Smooth muscle cell of the umbilical artery (primary cell): Measurements from ENCODE around the gene CASP3. TPM values are rescaled to one million over a fixed set of nuclear protein-coding genes. Genes with fewer than 3 reads are reported as not detected.

Source experiments
- total RNA-seq: library from RNA; depleted of rRNA; stranded (reverse); fragments of >200 nt; gene quantifications from 2 replicates; pipeline ENCODE4 v1.2.3, GENCODE V29; 2014

Gene CASP3
- total RNA-seq: 35.6 and 47.7 TPM in 2 replicates

DNA sequence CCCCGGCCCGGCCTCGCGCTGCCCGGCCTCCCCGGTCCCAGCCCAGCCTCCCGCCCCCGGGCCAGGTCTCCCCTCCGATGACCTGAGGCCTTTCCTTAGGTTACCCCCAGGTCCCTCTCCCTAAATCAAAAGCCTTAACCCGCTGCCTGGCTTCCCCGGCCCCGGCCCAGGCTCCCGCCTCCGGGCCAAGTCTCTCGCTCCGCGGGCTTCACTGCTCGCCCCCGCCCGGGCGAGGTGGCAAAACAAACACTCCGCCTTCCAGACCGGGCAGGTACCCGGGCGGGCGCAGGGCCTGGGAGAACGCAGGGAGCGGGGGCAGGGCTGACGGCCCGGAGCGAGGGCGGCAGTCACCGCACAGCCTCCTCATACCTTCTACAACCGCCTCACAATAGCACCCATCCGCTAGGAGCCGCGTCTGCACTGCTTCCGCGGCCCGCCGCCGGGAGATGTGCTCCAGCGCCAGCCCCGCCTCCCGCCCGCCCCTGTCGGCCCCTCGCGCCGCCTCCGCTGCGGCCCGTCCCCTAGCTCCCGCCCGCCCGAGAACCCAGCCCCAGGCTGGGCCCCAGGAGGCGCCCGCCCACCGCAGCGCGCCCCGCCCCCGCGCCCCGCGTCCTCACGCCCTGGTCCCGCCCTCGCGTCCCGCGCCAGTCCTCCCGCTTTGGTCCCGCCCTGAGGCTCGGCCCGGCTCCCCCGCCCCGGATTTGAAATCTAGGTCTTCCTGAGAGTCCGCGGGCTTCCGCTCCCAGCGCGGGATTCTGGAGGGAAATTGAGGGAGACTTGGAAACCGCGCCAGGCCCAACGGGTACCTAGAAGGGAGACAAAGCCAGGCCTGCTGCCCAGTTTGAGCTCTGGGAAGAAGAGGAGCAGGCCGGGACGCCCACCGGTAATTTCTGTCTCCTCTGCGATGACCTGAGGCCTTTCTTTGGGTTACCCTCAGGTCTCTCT lies at the start of gene CASP3, which contains the start of gene PRIMPOL:
Gene CASP3 (minus strand): TSS at position 422 of the 945 bp plus-strand sequence. CDS start 10,994 bp downstream, outside the sequence.
Gene PRIMPOL (plus strand): TSS at position 713 of the 945 bp plus-strand sequence. CDS start 7,403 bp downstream, outside the sequence.

Other genes with a start within 250 kb of the CASP3 start
- 23.5 and 29.7 TPM in 2 replicates for gene IRF2, start 174.9 kb downstream of the CASP3 start, total RNA-seq
- gene PRIMPOL, start 291 bp upstream of the CASP3 start, total RNA-seq: 15.1 and 15.7 TPM in 2 replicates
- 2.4 and 17.3 TPM in 2 replicates for gene CENPU, start 84.6 kb upstream of the CASP3 start, total RNA-seq
- 34.7 and 71.9 TPM in 2 replicates for gene ACSL1, start 176.5 kb upstream of the CASP3 start, total RNA-seq